Activated T-helper 2 cell treated with anti-CD3 and anti-CD28 coated beads, Interferon-gamma antibody, Interleukin-2, Interleukin-4, amounts not matched to agents 10 μg/mL and 5 μg/mL and 100 μg/mL, durations not matched to agents 14 hours and 24 hours and 36 hours (primary cell): Measurements from ENCODE around the gene NTMT1. TPM values are rescaled to one million over a fixed set of nuclear protein-coding genes. Genes with fewer than 3 reads are reported as not detected.
"Not testable (repeated sequence)": the region's sequence is repeated elsewhere in the genome, so short reads cannot be mapped to it uniquely, and the experiment has no call there.

ENCODE experiments used
- DNase-seq: peaks from one replicate; pipeline ENCODE4 v3.0.0; 2021; ENCODE audit warnings: low spot score
- H3K27ac Mint-ChIP-seq: one replicate; pipeline ENCODE4 v1.8.0; 2021; ENCODE audit warnings: mixed read lengths
- H3K27me3 Mint-ChIP-seq: one replicate; pipeline ENCODE4 v1.8.0; 2021; ENCODE audit warnings: low read depth, mixed read lengths
- H3K36me3 Mint-ChIP-seq: one replicate; pipeline ENCODE4 v1.8.0; 2021; ENCODE audit warnings: low read depth, mixed read lengths
- H3K4me1 Mint-ChIP-seq: one replicate; pipeline ENCODE4 v1.8.0; 2021; ENCODE audit warnings: low read depth, mixed read lengths
- H3K4me3 Mint-ChIP-seq: one replicate; pipeline ENCODE4 v1.8.0; 2021; ENCODE audit warnings: low read depth, mild to moderate bottlenecking, moderate library complexity, mixed read lengths
- H3K9me3 Mint-ChIP-seq: one replicate; pipeline ENCODE4 v1.8.0; 2021; ENCODE audit warnings: mixed read lengths
- intact Hi-C: fragments of 100-400 bp; cut with micrococcal nuclease; formaldehyde crosslinking; loops from one replicate; pipeline ENCODE4 v1.15.1; 2023
- total RNA-seq: library from RNA; stranded (reverse); gene quantifications from 2 replicates; pipeline ENCODE4 v1.2.3, GENCODE V29; 2022

NTMT1 gene
- total RNA-seq, 1 donor from 2014 or later, result 61.5 TPM

DNA sequence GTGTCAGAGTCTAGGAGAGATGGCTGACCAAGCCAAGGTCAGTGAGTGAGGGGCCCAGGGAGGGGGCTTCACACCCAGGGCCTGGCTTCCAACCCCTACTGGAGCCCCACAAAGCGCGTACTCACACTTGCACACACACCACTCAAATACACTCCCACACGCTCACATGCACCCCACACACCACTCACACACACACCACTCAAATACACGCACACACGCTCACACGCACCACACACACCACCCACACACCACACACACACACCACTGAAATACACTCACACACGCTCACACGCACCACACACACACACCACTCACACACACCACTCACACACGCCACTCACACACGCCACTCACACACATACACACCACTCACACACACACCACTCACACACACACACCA lies 21.7 kb downstream of the NTMT1 start:
- no peaks in the 10 kb centered on the region for H3K9me3 Mint-ChIP-seq
- H3K27ac Mint-ChIP-seq, result no peak overlapping the region
- no peak overlapping the region for H3K4me3 Mint-ChIP-seq
- no peaks in the 10 kb centered on the region for H3K4me1 Mint-ChIP-seq
- no peaks in the 10 kb centered on the region for H3K36me3 Mint-ChIP-seq
- intact Hi-C loops, result no loop called here
- H3K27me3 Mint-ChIP-seq, result no peaks in the 10 kb centered on the region
- no peak for DNase-seq

DNA sequence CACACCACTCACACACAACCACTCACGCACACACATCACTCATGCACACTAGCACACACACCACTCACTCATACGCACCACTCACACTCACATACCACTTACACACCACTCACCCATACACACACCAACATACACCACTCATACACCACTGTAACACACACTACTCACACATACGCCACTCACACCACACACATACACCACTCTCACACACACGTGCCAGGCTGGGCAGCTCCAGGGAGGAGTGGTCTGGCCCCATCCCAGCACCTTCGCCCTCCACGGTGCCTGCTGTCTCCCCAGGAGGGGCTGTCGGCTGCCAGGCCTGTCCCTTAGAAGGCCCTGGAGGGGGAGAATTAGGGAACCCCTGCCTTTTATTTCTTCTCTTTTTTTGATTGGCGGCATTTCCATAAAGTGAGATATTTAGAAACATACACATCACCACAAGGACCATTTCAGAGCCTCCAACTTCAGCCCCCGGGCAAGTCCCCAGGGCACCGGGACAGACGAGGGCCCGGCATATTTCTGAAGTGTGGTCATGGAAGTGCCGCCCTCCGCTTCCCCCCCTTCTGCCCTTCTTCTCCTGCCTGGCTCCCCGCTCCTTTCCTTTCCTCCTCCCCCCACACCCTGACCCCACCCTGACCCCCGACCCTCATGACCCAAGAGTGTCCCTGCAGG lies 22.3 kb downstream of the NTMT1 start:
- intact Hi-C loops, result no loop called here
- no peak overlapping the region for H3K4me3 Mint-ChIP-seq
- H3K27me3 Mint-ChIP-seq, result no peaks in the 10 kb centered on the region
- no peaks in the 10 kb centered on the region for H3K36me3 Mint-ChIP-seq
- no peaks in the 10 kb centered on the region for H3K9me3 Mint-ChIP-seq
- DNase-seq, result no peak
- H3K4me1 Mint-ChIP-seq, result no peaks in the 10 kb centered on the region
- no peak overlapping the region for H3K27ac Mint-ChIP-seq

GRCh38 chr9:129648764-129649115 lies 22.8 kb downstream of the NTMT1 start:
- Mint-ChIP-seq H3K9me3 (no peaks in the 10 kb centered on the region), H3K27ac (no peak overlapping the region), H3K36me3 (no peaks in the 10 kb centered on the region), H3K4me3 (no peak overlapping the region), H3K27me3 (no peaks in the 10 kb centered on the region), H3K4me1 (no peaks in the 10 kb centered on the region)
- intact Hi-C loops, result no loop called here
- DNase-seq, result no peak

DNA sequence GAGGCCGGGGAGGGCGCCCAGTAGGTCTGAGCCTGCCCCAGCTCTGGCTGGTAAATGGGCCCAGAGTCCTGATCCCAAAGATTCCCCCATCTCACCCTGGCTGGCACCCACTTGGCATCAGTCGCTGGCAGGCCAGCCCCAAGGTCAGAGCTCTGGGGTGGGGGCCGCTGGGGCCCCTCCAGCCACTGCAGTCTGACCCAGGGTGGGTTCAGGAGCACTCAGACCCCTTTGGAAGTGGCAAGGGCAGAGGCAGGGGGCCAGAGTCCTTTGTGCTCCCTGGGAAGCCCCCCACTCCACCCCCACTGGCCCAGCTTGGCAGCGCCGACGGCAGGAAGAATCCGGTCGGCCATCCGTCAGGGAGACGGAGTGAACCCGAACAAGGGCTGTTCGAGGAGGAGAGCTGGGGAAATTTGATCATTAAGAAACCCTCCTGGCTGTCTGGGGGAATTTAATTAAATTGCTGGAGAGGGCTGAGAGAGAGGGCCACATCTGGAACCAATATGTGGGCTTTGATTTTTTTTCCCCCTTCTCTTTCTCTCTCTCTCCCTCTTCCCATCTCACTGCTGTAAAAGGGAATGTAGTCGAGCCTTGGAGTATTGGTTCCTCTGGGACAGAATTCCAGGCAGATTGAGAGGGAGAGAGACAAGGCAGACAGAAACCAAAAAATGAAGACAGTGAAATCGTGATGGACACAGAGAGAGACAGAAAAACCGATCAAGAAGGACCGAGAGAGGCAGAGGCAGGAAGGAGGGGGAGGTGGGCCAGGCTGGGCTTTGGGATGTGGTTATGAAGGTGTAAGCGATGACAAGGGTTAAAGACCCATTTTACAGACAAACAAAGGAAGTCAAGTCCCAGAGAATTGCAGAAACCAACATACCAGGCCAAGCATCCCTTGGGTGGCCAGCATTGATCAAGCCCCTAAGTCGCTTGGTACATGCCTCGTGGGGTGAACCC lies 24.0 kb downstream of the NTMT1 start:
- no peak for DNase-seq
- H3K9me3 Mint-ChIP-seq, result no peaks in the 10 kb centered on the region
- H3K4me1 Mint-ChIP-seq, result no peaks in the 10 kb centered on the region
- H3K36me3 Mint-ChIP-seq, result no peaks in the 10 kb centered on the region
- no peak overlapping the region for H3K27ac Mint-ChIP-seq
- intact Hi-C loops, result no loop called here
- peaks cover 1% of the 10 kb centered on the region for H3K27me3 Mint-ChIP-seq
- H3K4me3 Mint-ChIP-seq, result no peak overlapping the region

DNA sequence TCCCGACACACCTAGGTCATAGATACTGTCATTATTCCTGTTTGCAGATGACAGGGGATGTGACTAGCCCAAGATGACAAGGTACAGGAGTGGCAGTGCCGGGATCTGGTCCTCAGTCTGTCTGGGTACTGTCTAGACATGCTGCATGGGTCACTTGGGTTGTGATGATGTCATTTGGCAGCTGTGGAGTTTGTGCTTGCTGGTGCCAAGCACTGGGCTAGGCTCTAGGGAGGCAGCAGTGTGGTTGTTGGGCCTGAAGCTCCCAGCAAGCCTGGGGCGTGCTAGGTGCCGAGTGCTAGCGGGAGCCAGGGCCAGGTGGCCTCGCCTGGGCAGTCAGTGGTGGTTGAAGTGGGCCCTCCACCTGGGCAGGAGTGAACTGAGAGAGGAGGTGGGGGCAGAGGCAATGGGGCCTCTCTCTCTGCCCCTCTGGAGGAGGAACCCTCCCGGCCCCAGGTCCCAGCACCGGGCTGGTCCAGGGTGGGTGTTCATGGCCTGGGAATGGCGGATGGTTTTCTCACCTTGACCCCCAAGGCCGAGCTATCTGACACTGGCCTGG lies 24.8 kb downstream of the NTMT1 start:
- Mint-ChIP-seq H3K9me3 (no peaks in the 10 kb centered on the region), H3K4me1 (no peaks in the 10 kb centered on the region), H3K27me3 (peaks cover 1% of the 10 kb centered on the region), H3K4me3 (no peak overlapping the region), H3K27ac (no peak overlapping the region), H3K36me3 (no peaks in the 10 kb centered on the region)
- no peak for DNase-seq
- intact Hi-C loops, result no loop called here

DNA sequence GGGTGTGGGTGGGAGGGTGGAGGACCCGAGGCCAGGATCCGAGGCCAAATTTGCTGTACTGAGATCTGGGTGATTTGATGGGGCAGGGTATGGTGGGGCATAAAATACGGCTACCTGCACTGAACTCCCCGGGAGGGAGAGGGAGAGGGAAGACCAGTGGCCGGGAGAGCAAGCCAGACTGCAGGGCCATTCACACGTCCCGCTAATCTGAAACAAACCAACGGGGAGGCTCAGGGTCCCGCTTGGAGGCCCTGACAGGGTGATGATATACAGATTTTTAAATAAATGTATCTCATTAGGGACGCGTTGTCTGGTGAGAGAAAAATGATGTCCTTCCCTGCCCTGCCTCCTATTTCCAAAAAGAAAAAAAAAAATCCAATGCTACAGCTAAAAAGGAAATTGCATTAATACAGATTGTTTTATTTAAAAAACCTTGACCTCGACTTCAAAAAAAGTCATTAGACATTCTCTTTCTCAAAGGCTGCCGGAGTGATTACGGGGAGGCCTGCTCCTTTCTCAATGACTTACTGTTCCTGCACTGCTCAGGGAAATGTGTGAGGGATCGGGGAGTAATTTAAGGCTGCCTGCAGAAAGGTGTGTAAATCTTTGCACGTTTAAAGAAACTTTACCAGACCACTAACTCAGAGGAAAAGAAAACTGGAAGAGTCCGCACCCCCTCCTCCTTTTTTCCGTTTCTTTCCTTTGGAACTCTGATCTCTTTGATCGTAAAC lies 28.0 kb downstream of the NTMT1 start:
- intact Hi-C loops, result no loop called here
- H3K4me1 Mint-ChIP-seq, result no peaks in the 10 kb centered on the region
- no peak overlapping the region for H3K4me3 Mint-ChIP-seq

GRCh38 chr9:129654554-129655040 lies 28.6 kb downstream of the NTMT1 start:
- no peak for DNase-seq
- Mint-ChIP-seq H3K9me3 (no peaks in the 10 kb centered on the region), H3K36me3 (no peaks in the 10 kb centered on the region), H3K4me1 (no peaks in the 10 kb centered on the region), H3K27ac (no peak overlapping the region), H3K27me3 (peaks cover 3% of the 10 kb centered on the region), H3K4me3 (no peak overlapping the region)
- intact Hi-C loops, result no loop called here

More for the DNA sequence above, 28.0 kb downstream of the NTMT1 start:
- Mint-ChIP-seq H3K36me3 (no peaks in the 10 kb centered on the region), H3K9me3 (no peaks in the 10 kb centered on the region), H3K27ac (no peak overlapping the region), H3K27me3 (peaks cover 3% of the 10 kb centered on the region)
- no peak for DNase-seq

- Mint-ChIP-seq H3K27me3 (peaks cover 3% of the 10 kb centered on the region), H3K27ac (no peak overlapping the region), H3K36me3 (no peaks in the 10 kb centered on the region), H3K9me3 (no peaks in the 10 kb centered on the region), H3K4me1 (no peaks in the 10 kb centered on the region), H3K4me3 (no peak overlapping the region)
- intact Hi-C loops, result no loop called here
- no peak for DNase-seq
These were observed 29.2 kb downstream of the NTMT1 start for GRCh38 chr9:129655154-129655553.

DNA sequence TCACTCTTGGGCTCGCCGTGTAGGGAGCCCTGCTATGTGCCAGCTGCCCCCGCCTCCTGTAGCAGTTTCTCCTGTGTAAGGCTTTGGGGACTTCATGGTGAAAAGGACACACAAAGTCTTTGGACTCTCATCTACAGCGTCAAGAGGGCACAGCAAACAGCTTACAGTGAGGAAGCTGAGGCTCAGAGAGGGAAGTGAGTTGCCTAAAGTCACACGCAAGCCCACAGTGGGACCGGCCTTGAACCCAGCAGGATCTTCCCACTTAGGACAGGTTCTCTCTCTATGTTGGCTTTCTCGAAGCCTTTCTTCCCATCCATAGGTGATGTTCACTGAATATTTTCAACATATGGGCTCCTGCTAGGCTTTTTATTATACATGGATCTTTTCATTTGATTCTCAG lies 29.7 kb downstream of the NTMT1 start:
- Mint-ChIP-seq H3K9me3 (no peaks in the 10 kb centered on the region), H3K27me3 (peaks cover 3% of the 10 kb centered on the region), H3K36me3 (no peaks in the 10 kb centered on the region), H3K4me1 (no peaks in the 10 kb centered on the region), H3K4me3 (no peak overlapping the region), H3K27ac (no peak overlapping the region)
- no peak for DNase-seq
- intact Hi-C loops, result no loop called here

GRCh38 chr9:129656795-129657390 lies 30.9 kb downstream of the NTMT1 start:
- Mint-ChIP-seq H3K4me1 (no peaks in the 10 kb centered on the region), H3K9me3 (no peaks in the 10 kb centered on the region)

GRCh38 chr9:129661029-129661428 lies 35.1 kb downstream of the NTMT1 start:
- DNase-seq, result no peak
- H3K36me3 Mint-ChIP-seq, result no peaks in the 10 kb centered on the region
- H3K27ac Mint-ChIP-seq, result no peak overlapping the region
- H3K27me3 Mint-ChIP-seq, result peaks cover 18% of the 10 kb centered on the region
- H3K4me3 Mint-ChIP-seq, result no peak overlapping the region
- intact Hi-C loops, result no loop called here
- H3K4me1 Mint-ChIP-seq, result peaks cover 3% of the 10 kb centered on the region
- no peaks in the 10 kb centered on the region for H3K9me3 Mint-ChIP-seq

More at GRCh38 chr9:129656795-129657390, 30.9 kb downstream of the NTMT1 start:
- Mint-ChIP-seq H3K27me3 (peaks cover 11% of the 10 kb centered on the region), H3K36me3 (no peaks in the 10 kb centered on the region), H3K27ac (no peak overlapping the region), H3K4me3 (no peak overlapping the region)
- no peak for DNase-seq
- intact Hi-C loops, result no loop called here

GRCh38 chr9:129662239-129662638 lies 36.3 kb downstream of the NTMT1 start:
- H3K9me3 Mint-ChIP-seq, intact Hi-C loops, DNase-seq, H3K36me3 Mint-ChIP-seq, H3K27ac Mint-ChIP-seq, H3K4me3 Mint-ChIP-seq, H3K4me1 Mint-ChIP-seq: not testable (repeated sequence)
- H3K27me3 Mint-ChIP-seq, result peaks cover 22% of the 10 kb centered on the region
